DND-41 (cell line): ENCODE data around the gene KIRREL3.

Experiments used
- EZH2 ChIP-seq: IDR thresholded peaks from 3 replicates; pipeline ENCODE4 v1.6.1; 2012; ENCODE audit warnings: borderline replicate concordance, low read depth, mild to moderate bottlenecking, moderate library complexity, low read length, inconsistent platforms; ENCODE audit not compliant: severe bottlenecking
- TF ChIP-seq, protein P1 (sequence below): IDR thresholded peaks from 2 replicates; pipeline ENCODE4 v1.5.1; 2012; ENCODE audit warnings: borderline replicate concordance, low read length, moderate library complexity, mild to moderate bottlenecking; ENCODE audit not compliant: poor library complexity, severe bottlenecking; ENCODE audit errors: extremely low read depth

DNA sequence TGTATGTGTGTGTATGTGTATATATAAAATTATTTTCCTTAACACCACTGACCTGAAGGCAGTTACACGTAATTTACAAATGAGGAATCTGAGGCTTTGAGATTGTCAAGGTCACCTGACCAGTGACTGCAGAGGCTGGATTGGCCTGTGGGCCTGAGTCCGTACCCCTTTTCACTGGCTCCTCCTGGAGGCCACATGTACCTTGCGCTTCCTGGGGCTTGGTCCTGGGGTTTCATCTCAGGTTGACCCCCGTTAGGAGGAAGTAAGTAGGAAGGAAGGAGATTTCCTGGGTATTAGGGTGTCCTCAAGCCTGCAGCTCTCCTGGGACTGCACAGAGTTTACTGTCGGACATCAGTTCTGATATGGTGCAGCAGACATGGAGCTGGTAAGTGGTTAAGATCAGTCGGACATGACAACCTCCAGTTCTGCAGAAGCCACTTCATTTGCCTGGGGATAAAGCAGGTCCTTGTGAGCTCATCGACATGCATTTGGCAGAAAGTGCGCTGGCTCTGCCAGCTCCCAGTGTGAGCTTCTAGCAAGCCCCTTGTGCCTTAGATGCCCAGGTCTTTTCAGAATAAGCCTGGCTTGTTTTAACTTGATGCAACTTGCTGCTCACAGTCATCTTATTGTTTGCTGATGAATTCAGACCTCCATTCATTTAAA lies 608.5 kb downstream of the KIRREL3 start:
- TF ChIP-seq, protein P1, sequence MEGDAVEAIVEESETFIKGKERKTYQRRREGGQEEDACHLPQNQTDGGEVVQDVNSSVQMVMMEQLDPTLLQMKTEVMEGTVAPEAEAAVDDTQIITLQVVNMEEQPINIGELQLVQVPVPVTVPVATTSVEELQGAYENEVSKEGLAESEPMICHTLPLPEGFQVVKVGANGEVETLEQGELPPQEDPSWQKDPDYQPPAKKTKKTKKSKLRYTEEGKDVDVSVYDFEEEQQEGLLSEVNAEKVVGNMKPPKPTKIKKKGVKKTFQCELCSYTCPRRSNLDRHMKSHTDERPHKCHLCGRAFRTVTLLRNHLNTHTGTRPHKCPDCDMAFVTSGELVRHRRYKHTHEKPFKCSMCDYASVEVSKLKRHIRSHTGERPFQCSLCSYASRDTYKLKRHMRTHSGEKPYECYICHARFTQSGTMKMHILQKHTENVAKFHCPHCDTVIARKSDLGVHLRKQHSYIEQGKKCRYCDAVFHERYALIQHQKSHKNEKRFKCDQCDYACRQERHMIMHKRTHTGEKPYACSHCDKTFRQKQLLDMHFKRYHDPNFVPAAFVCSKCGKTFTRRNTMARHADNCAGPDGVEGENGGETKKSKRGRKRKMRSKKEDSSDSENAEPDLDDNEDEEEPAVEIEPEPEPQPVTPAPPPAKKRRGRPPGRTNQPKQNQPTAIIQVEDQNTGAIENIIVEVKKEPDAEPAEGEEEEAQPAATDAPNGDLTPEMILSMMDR, result peak; percentile 24
- TF ChIP-seq EZH2, result no peak
